GM21825 (cell line): Measurements from ENCODE around the gene IDNK.

Experiments used
- ATAC-seq: cut with Tn5 transposase; IDR thresholded peaks from one replicate; pipeline ENCODE4 v1.9.1; 2021; ENCODE audit warnings: mild to moderate bottlenecking, moderate library complexity; ENCODE audit not compliant: unreplicated experiment

Gene IDNK

GRCh38 chr9:83688921-83689320 is 66.0 kb downstream of the IDNK start:
- ATAC-seq: no peak

GRCh38 chr9:83691492-83691891 is 68.5 kb downstream of the IDNK start:
- no peak for ATAC-seq
